Measurements from ENCODE around the gene PRKD1. TPM values are rescaled to one million over a fixed set of nuclear protein-coding genes. Genes with fewer than 3 reads are reported as not detected.

Gene PRKD1
- total RNA-seq, 1 donor from 2014 or later = 6.7 TPM

DNA sequence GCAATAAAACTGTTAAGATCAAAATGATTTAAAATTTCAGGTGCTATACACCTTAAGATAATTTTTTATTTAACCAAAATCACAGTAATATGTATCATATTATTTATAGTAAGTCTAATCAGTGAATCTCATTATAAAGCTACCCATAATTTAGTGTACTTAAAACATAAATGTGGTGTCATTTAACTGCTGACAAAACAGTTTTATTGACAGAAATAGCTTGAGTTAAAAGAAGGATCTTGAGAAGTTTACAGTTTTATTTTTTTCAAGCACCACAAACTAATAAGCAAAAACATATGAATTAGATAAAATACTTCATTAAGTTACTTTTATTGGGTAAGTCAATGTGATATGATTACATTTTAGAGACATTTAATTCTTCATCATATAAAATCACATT is 400.4 kb downstream of the PRKD1 start:
- no peaks in the 10 kb centered on the region for H3K36me3 Mint-ChIP-seq (ENCODE audit: low read depth)
- ATAC-seq (ENCODE audit: low read depth) = no peak
- CTCF ChIA-PET = no interaction called here

More for the DNA sequence above, 400.4 kb downstream of the PRKD1 start:
- POLR2A ChIA-PET = no interaction called here
- H3K4me1 Mint-ChIP-seq = no peaks in the 10 kb centered on the region
- no peak overlapping the region for H3K27ac Mint-ChIP-seq
- intact Hi-C loops (cut with micrococcal nuclease) = no loop called here
- no peaks in the 10 kb centered on the region for H3K27me3 Mint-ChIP-seq
- H3K4me3 Mint-ChIP-seq = no peak overlapping the region
- no peaks in the 10 kb centered on the region for H3K9me3 Mint-ChIP-seq
- DNase-seq = no peak
- TF ChIP-seq, protein P1, sequence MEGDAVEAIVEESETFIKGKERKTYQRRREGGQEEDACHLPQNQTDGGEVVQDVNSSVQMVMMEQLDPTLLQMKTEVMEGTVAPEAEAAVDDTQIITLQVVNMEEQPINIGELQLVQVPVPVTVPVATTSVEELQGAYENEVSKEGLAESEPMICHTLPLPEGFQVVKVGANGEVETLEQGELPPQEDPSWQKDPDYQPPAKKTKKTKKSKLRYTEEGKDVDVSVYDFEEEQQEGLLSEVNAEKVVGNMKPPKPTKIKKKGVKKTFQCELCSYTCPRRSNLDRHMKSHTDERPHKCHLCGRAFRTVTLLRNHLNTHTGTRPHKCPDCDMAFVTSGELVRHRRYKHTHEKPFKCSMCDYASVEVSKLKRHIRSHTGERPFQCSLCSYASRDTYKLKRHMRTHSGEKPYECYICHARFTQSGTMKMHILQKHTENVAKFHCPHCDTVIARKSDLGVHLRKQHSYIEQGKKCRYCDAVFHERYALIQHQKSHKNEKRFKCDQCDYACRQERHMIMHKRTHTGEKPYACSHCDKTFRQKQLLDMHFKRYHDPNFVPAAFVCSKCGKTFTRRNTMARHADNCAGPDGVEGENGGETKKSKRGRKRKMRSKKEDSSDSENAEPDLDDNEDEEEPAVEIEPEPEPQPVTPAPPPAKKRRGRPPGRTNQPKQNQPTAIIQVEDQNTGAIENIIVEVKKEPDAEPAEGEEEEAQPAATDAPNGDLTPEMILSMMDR (IDR thresholded peaks at IDR 0.05) = no peak

Measured in activated B cell treated with CpG ODN at 0.5 μM for 24 hours (primary cell).